DMS 273 (cell line): Measurements from ENCODE around the gene THADA.
A peak's percentile ranks its signal among the peaks of the same experiment; 100 is the strongest.
"Not testable (repeated sequence)": the region's sequence is repeated elsewhere in the genome, so short reads cannot be mapped to it uniquely, and the experiment has no call there.

Experiments
- DNase-seq: peaks from one replicate; lab custom pipeline; 2025; ENCODE audit not compliant: unreplicated experiment; lab: John Stamatoyannopoulos, UW

The THADA gene

DNA sequence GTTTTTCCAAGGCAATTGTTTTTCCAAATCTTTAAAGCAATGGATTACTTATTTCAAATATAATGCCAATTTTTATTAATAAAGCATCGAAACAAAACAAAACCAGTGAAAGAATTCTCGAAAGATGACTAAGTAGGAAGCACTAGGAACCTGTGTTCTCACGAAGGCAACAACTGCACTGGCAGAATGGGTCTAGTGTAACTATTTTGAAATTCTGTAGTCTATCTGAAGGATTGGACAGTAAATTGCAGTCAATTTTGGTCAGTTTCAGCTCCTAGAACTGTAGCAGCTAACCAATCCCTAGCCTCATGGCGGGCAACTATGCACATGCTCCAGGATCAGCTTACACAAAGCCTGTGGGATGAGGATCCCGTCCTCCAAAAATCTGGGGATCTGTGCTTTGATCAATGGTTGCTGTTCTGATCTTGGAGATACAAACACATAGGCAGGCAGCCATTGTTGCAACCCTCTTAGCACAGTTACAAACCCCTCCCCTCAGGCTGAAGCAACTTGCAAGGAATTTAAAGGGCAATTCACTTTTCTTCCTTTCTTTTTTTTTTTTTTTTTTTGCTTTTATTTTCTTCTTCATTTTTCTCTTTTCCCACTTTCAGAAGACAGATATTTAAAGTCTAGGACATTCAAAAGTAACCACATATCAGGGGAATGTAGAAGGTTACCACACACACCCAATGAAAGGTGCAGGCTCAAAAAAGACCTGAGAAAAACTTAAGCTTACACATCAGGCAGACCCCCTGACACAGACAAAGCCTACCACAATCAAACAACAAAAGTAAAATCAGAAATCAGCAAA is 147.6 kb downstream of the THADA start:
- no peak for DNase-seq

DNA sequence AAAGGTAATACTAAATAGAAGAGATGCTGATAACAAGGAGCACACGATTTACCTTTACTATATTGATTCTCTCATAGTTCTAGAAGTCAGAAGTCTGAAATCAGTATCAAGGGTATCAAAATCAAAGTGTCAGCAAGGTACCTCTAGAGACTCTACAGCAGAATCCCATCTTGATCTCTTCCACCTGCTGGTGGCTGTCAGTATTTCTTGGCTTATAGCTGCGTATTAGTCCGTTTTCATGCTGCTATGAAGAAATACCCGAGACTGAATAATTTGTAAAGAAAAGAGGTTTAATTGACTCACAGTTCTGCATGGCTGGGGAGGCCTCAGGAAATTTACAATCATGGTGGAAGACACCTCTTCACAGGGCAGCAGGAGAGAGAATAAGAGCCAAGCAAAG is 149.1 kb downstream of the THADA start:
- DNase-seq, result not testable (repeated sequence)

DNA sequence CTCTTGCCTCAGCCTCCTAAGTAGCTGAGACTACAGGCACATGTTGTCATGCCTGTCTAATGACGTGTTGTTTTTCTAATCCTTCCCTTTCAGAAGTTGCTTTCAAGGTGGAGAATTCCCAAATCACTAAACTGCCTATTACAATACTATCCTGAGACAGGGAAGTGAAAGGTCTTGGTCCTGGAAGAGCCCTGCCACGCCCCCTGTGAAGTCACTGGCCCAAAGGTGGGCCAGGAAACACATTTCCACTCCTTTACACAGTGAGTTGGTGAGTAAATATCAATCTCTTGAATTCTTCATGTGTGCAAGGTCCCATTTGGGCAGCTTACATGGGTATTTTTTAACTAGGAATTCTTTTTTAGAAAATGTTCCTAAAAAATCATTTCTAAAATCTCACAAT is 150.1 kb downstream of the THADA start:
- no peak for DNase-seq

DNA sequence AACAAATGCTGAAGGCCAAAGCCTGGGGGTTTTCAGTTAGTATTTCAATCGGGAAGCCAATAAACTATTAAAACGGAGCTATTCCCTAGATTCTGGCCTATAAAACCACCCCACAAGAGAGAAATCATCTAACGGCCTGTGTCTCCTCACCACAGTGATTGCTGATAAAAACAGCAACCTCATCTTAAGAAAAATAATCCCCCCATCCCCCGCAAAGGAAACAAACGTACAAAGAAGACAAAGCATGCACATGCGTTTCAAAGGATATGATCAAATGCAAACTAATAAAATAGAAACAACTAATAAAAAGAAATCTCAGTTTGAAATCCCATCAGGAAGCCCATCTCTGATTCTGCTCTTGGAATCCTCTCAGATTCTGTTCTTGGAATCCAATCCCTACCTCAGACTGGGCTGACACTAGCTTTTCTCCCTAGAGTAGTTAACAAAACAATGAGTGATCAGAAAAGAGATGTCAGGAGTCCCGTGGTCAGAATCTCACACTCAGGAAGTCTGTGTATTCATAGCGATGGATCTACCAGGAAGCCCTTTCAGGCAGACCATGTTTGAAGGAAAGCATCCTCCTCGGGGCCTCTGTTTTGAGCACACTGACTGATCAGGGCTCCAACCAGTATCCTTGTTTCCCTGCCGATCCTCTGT is 150.7 kb downstream of the THADA start:
- DNase-seq, result no peak

DNA sequence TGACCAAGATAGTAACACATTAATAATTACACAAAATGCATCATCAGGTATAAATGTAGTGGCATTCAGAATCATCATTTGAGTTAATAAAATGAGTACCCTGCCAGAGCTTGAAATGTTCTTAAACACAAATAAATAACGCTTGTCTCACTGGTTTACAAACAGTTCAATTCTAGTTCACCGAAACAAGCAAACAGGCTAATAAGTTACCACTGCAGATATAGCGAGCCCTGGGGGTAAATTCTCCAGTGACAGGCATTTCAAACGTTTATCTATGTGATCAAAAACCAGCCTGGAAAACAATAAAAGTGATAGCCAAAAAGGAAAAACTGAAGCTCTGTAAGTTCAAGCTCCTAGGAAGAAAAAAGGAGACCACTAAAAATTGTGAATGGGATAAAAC is 152.6 kb downstream of the THADA start:
- DNase-seq, result no peak

DNA sequence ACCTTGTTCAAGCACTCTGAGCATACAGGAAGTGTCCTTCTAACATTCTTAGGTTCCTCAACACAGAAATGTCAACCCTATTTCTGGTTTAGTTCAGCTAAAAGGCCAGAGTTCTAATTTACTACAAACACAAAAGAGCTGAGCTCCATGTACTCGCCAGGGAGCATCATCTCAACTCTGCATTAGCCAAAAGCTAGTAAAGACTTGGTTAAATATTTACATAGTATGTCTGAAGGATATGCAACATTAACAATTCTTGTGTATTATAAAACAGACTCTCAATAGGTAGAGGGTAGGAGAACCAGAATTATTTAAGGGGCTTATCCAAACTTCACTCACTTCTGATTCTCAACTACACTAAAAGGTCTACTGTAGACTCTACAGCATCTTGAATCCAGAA is 154.6 kb downstream of the THADA start:
- DNase-seq, result no peak

DNA sequence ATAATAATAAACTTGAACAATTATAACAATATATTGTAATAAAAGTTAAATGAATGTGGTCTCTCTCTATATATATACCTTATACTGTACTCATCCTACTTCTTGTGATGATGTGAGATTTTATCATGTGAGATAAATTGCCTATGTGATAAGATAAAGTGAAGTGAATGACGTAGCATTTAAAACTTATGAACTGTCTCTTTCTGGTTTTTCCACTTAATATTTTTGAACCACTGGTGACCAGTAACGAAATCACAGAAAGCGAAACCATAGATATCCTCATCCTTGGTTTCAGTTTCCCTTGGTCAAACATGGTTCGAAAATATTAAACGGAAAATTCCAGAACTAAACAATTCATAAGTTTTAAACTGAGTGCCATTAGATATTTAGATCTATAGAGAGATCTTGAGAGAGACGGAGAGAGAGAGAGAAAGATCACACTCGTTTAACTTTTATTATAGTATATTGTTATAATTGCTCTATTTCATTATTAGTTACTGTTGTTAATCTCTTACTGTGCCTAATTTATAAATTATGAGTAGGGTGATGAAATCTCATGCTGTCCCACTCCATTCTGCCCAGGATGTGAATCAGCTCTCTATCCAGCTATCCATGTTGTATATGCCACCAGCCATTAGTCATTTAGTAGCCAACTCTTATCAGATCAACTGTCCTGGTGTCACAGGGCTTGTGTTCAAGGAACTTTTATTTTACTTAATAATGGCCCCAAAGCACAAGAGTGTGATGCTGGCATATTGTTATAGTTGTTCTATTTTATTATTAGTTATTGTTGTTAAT is 156.8 kb downstream of the THADA start:
- no peak for DNase-seq

DNA sequence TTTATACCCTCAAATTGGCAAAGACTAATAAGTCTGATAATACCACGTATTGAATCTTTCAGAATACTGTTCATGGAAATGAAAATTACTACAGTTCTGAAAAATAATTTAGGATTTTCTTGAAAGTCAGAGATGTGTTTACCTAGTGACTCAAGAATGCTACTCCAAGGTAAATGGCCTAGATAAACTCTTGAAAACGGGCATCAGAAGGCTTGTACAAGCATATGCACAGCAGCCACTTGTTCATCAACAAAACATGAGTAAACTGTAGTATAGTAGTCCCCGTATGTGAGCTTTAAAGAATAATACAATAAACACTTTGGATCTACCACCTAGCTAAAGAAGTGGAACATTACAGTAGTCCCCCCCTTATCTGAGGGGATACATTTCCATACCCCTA is 157.5 kb downstream of the THADA start:
- DNase-seq, result no peak

DNA sequence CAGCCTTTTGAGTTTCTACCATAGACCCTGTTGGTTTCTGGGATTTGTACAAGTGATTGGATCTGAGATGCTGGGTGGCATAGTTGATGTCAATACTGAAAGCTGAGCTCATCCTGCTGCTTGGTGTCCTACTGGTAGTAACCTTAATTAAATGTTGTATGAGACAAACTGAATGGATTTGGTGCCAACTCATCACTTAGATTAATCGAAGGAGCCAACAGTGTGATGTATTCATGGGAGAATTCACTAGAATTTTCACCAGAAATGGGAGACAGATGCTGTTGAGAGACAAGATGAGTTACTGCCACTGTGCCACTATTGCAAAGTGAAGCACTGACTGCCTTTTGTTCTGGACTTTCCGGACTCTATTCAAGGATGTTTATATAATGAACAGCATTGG is 158.5 kb downstream of the THADA start:
- DNase-seq, result no peak

DNA sequence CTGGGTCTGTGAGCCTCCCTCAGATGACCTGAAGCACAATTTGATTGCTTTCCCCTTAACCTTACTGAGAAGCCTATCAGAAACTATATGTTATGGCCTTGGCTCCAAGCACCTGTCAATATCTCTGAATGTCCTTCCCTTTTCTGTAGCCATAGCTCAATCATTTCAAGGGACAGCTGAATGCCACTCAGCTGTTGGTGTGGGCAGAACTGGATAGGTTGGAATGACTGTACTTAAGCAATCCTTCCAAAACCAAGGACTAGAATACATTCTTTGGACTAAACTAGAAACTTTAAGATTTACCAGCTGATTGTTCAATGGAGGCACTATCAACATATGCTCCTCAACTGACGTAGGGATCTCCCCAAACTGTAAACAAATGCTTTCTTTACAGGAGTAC is 159.4 kb downstream of the THADA start:
- no peak for DNase-seq

DNA sequence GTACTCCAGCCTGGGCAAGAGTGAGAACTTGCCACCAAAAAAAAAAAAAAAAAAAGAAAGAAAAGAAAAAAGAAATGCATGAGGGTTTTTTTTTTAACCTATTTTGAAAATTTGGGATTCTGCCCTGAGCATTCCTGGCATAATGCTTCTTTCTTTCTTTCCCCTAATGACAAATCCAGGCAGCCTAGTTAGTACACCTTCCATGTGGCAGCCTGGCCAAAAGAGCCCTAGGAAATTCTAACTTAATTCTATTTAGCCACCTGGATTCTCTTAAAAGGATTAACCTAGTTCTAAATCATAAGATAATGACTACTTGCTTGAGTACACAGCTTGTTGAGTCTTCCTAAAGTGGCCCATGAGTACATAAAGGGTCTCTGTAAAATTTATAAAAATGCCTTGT is 160.1 kb downstream of the THADA start:
- no peak for DNase-seq

DNA sequence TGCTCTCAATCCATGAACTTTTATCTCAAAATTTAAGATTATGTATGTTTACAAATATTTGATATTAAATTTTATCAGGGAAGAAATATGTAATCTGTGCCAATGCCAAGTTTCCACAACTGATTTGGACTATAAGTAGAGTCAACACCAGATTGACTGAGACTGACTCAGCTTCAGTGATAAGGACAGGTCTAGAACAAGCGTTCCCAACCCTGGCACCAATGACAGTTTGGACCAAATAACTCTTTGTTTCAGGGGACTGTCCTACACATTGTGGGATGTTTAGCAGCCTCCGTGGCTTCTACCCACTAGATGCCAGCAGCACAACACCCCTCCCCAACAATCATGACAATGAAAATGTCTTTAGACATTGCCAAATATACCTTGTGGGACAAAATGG is 165.3 kb downstream of the THADA start:
- DNase-seq, result peak; percentile 6

DNA sequence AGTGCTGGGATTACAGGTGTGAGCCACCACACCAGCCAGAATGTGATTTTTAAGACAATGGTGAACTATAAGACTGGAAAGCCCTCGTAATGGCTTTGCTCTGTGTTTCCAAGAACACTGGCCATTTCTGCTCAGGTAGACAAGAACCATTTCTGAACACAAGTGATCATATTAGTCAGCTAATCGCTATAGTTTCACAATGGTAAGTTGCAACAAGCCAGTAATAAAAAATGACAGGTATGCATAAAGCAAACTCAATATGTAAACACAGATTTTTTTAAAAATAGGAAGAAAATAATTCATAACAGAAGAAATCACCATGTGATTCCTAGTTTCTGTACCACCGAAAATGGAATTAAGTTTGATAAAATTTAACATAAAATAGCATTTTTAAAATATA is 166.5 kb downstream of the THADA start:
- no peak for DNase-seq

DNA sequence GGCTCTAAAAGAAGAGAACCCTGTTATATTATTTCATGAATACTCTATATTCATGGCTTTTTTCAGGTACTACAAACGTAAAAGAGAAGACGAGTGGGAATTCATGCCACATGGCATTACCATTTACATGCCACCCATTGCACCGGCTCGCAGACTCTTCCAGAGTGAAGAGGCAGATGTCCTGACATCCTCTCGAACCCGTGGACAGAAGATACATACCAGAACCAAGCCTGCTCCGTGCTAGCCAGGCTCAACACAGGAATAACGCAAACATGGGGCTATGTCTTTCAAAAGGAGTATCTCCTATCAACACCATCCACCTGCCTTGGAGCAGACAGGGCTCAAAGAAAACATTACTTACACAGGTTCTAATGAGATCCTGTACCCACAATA is 168.8 kb downstream of the THADA start:
- no peak for DNase-seq

DNA sequence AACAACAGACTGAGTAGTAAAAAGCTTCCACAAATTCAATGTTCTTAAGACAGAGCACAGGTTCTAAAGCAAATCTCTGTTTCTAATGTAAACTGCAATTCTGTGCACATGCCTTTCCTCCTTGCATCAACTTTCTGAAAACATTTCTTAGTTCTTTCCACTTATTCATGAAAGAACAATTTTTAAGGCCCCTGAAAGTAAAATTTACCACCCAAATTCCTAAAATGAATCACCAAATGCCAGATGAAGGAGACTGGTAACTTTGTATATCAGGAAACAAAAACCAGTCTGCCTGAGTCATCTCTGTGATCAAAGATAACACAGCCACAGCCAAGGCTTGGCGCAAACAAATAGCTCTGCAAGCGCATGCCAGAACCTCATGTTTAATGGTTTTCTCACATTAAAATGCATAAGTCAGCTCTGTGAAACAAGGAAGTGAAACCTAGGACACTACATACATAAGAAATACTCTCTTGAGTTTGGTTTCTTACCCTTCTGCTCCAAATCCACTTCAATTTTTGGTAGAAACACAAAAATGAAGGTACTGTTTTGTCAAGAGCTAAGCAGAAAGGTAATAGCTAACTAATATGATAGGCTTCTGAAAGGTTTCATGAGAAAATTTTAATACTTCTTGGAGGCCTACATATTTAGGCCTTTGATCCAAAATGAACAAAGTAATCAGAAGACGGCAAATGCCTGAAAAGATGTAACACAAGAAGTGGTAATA is 169.4 kb downstream of the THADA start:
- peak; percentile 62 for DNase-seq

DNA sequence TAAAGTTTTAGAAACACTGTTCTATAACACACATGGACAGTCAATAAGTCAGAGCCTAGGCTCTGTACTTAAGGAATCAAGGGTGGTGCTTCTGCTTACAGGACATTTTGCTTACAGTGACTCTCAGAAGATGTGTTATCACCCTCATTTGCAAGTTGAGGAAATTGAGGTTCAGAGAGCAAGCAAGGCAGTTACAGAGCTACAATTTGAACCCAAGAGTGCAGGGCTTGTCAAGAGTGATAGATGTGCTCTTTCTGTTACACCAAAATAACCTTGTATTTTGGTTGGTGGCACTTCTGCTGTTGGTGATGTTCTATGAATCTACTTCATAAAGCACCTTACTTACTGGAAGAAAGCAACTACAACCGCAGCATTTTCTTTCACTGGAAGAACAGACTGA is 170.2 kb downstream of the THADA start:
- DNase-seq, result no peak

DNA sequence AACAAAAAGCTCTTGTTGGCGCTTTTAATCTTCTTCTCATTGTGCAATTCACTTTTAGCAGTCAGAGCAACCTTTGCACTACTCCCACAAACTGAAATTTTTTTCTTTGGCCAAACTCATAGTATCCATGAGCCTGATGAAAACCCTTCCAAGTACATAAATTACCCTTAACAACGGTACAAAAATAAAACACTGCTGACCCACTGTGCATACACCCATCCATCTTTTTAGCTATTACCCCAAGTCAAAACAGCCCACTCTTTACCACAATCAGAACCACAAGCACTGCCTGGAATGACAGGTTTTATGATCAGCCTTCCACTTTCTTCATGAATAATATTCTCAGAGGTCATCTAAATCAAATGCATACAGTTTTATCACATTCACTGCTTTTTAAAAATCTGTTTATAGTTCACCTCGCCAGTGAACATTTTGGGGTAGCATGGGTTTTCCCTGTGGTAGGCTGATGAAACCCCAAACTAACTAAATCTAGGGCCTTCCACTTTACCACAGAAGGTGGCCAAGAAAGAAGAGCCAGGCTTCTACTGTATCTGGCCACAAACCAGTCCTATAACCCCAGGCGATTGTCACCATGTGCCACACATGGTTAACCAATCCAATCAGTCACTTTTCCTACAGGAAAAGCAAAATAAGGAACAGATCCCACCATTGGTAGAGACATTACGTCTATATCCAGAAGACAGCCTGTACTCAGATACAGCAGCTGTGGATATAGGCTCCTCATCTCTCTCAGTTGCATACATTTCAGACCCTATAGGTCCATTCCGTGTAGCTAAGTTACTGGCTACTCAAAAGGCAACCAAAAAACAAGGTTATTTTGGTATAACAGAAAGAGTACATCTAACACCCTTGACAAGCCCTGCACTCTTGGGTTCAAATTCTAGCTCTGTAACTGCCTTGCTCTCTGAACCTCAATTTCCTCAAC is 171.3 kb downstream of the THADA start:
- no peak for DNase-seq

DNA sequence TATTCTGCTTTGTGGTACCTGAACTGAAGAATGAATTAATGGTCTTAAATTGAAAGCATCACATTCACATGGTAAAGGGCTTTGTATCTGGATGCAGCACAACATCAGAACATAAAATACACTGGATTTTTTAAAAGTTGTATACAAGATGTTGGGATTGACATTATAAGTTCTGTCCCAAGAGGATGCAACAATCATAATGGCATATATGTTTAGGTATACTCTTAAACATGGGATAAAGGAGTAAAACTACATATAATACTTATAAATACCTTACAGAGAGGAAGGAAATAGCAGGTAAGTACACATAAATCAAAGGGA is 171.9 kb downstream of the THADA start:
- no peak for DNase-seq

DNA sequence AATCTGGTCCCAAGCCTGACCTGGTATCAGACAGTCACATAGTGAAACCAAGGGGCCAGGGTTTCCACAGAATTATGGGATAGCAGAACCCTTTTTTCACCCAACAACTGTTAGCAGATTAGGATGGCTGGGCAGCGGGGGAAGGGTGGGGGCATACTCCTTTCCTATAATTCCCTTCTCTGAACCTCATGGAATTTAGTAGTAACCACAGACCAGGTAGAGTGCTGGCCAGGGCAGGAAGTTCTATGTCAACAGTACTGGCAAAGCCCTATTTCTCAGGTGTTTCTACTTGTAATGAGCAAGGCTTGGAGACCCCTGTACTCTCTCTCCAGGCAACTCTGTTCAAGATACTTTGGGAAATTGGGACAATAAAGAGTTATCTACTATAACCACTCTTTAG is 174.6 kb downstream of the THADA start:
- no peak for DNase-seq

DNA sequence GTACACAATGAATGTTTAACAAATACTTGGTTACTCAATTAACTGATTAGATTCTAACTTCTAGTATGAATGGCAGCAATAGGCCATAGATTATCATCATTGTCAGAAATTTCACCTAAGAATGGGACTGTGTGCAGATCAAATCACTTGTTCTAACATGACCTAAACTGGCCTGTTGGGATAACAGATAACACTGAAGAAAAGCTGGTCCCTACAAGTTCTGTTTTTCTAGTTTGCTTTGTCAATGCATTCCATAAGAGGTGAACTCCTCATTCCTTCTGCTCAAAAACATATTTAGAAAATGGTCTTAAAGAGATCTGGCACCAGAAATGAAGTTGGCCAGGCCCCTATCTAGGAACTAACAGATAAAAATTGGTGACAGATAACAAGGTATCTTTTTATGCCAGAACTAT is 175.4 kb downstream of the THADA start:
- no peak for DNase-seq
